Endodermal cell (in vitro differentiated cells): Measurements from ENCODE around the gene REN. TPM values are rescaled to one million over a fixed set of nuclear protein-coding genes. Genes with fewer than 3 reads are reported as not detected.

Experiments used
- DNase-seq: peaks from one replicate; pipeline ENCODE4 v3.0.0-alpha.2; 2017
- H3K27ac ChIP-seq: 2 replicates; pipeline ENCODE4 v1.5.1; 2013; ENCODE audit warnings: mild to moderate bottlenecking, low read depth, low read length, moderate library complexity
- H3K27me3 ChIP-seq: 2 replicates; pipeline ENCODE4 v1.6.1; 2013; ENCODE audit warnings: mild to moderate bottlenecking, low read length, moderate library complexity; ENCODE audit not compliant: insufficient read depth, control insufficient read depth, poor library complexity, severe bottlenecking
- H3K36me3 ChIP-seq: 2 replicates; pipeline ENCODE4 v1.7.0; 2013; ENCODE audit warnings: mild to moderate bottlenecking, low read length, moderate library complexity; ENCODE audit not compliant: control insufficient read depth, insufficient read depth
- H3K4me1 ChIP-seq: one replicate; pipeline ENCODE4 v1.7.0; 2013; ENCODE audit warnings: low read length; ENCODE audit not compliant: control insufficient read depth, insufficient read depth
- H3K4me3 ChIP-seq: 2 replicates; pipeline ENCODE4 v1.5.1; 2013; ENCODE audit warnings: mild to moderate bottlenecking, low read length, moderate library complexity
- H3K9ac ChIP-seq: 2 replicates; pipeline ENCODE4 v1.6.1; 2013; ENCODE audit warnings: mild to moderate bottlenecking, low read length, moderate library complexity; ENCODE audit not compliant: poor library complexity, severe bottlenecking; ENCODE audit errors: extremely low read depth
- H3K9me3 ChIP-seq: 2 replicates; pipeline ENCODE4 v1.6.1; 2013; ENCODE audit warnings: mild to moderate bottlenecking, low read length, moderate library complexity; ENCODE audit not compliant: control insufficient read depth
- H3K27ac Mint-ChIP-seq: 2 replicates; pipeline ENCODE4 v1.8.0; 2020; ENCODE audit warnings: mixed read lengths
- H3K27me3 Mint-ChIP-seq: 2 replicates; pipeline ENCODE4 v1.8.0; 2021; ENCODE audit warnings: mild to moderate bottlenecking, mixed read lengths; ENCODE audit not compliant: insufficient read depth
- H3K36me3 Mint-ChIP-seq: 2 replicates; pipeline ENCODE4 v1.8.0; 2020; ENCODE audit warnings: low read depth, mixed read lengths
- H3K4me1 Mint-ChIP-seq: 2 replicates; pipeline ENCODE4 v1.8.0; 2020; ENCODE audit warnings: mixed read lengths
- H3K4me3 Mint-ChIP-seq: 2 replicates; pipeline ENCODE4 v1.8.0; 2020; ENCODE audit warnings: mild to moderate bottlenecking, moderate library complexity, mixed read lengths
- H3K9me3 Mint-ChIP-seq: 2 replicates; pipeline ENCODE4 v1.8.0; 2020; ENCODE audit warnings: mild to moderate bottlenecking, mixed read lengths
- CTCF ChIP-seq: fragments of 200-600 bp; sonication (generic); conservative IDR thresholded peaks from 2 replicates; pipeline ENCODE4 v1.5.0; 2021; ENCODE audit warnings: antibody characterized with exemption, mild to moderate bottlenecking
- WGBS, 2 experiments: methylation state at CpG; one replicate each; pipeline versions ENCODE4 v1.1.5 to v1.1.7; 2013; ENCODE audit warnings: missing lambda C conversion rate in 2 of 2, mixed read lengths in 1 of 2; ENCODE audit not compliant: insufficient coverage in 1 of 2, insufficient read length in 1 of 2; 5-methylcytosine and 5-hydroxymethylcytosine counted together
- total RNA-seq, 2 donors: library from RNA; stranded (reverse); fragmentation: NEBNext Ultra II Directional in 1 of 2; extraction: Animal tissue kit (Norgen Biotek cat#: 25700) in 1 of 2; gene quantifications; 2 replicates in 1 of 2; 3 replicates in 1 of 2; pipeline ENCODE4 v1.2.1, GENCODE V29; 2021

Gene REN
- total RNA-seq, 2 donors from 2014 or later: not detected

- no peak overlapping the region for H3K27ac ChIP-seq
- H3K27me3 ChIP-seq: peaks cover 44% of the 10 kb centered on the region
- H3K9ac ChIP-seq: no peak overlapping the region
- H3K36me3 ChIP-seq: no peaks in the 10 kb centered on the region
- DNase-seq: no peak
- Mint-ChIP-seq H3K4me1 (no peaks in the 10 kb centered on the region), H3K27ac (no peak overlapping the region), H3K4me3 (no peak overlapping the region), H3K36me3 (no peaks in the 10 kb centered on the region), H3K9me3 (peaks cover 32% of the 10 kb centered on the region), H3K27me3 (peaks cover 22% of the 10 kb centered on the region)
- 83 to 90% methylated on average over 1 to 4 of the region's 5 CpGs for WGBS, 2 experiments
- peaks cover 16% of the 10 kb centered on the region for H3K9me3 ChIP-seq
- H3K4me3 ChIP-seq: no peak overlapping the region
- no peak for TF ChIP-seq CTCF
- no peaks in the 10 kb centered on the region for H3K4me1 ChIP-seq
Measured at GRCh38 chr1:204176049-204176448, 9.9 kb upstream of the REN start.

GRCh38 chr1:204174958-204175357, 8.8 kb upstream of the REN start:
- no peak overlapping the region for H3K27ac ChIP-seq
- peaks cover 44% of the 10 kb centered on the region for H3K27me3 ChIP-seq
- H3K9ac ChIP-seq: no peak overlapping the region
- no peaks in the 10 kb centered on the region for H3K36me3 Mint-ChIP-seq
- H3K9me3 ChIP-seq: peaks cover 18% of the 10 kb centered on the region
- H3K9me3 Mint-ChIP-seq: peaks cover 32% of the 10 kb centered on the region
- H3K36me3 ChIP-seq: no peaks in the 10 kb centered on the region
- H3K27me3 Mint-ChIP-seq: peaks cover 13% of the 10 kb centered on the region
- no peak for TF ChIP-seq CTCF
- DNase-seq: no peak
- no peak overlapping the region for H3K4me3 ChIP-seq
- H3K4me1 ChIP-seq: no peaks in the 10 kb centered on the region
- no peak overlapping the region for H3K27ac Mint-ChIP-seq
- 82 to 88% methylated on average over 3 of the region's 3 CpGs for WGBS, 2 experiments
- no peaks in the 10 kb centered on the region for H3K4me1 Mint-ChIP-seq
- H3K4me3 Mint-ChIP-seq: no peak overlapping the region

GRCh38 chr1:204172404-204173029, 6.4 kb upstream of the REN start:
- Histone ChIP-seq H3K27ac (no peak overlapping the region), H3K36me3 (no peaks in the 10 kb centered on the region), H3K4me1 (no peaks in the 10 kb centered on the region), H3K4me3 (no peak overlapping the region), H3K9ac (no peak overlapping the region), H3K9me3 (peaks cover 40% of the 10 kb centered on the region), H3K27me3 (peaks cover 31% of the 10 kb centered on the region)
- no peak overlapping the region for H3K4me3 Mint-ChIP-seq
- H3K27me3 Mint-ChIP-seq: peaks cover 13% of the 10 kb centered on the region
- no peaks in the 10 kb centered on the region for H3K36me3 Mint-ChIP-seq
- peaks cover 52% of the 10 kb centered on the region for H3K9me3 Mint-ChIP-seq
- TF ChIP-seq CTCF: no peak
- no peak overlapping the region for H3K27ac Mint-ChIP-seq
- WGBS, 2 experiments: 83% methylated on average over 2 of the region's 2 CpGs; no CpG with 5 or more reads in 1 of the 2 experiments
- no peak for DNase-seq
- H3K4me1 Mint-ChIP-seq: no peaks in the 10 kb centered on the region
